Posterior vena cava (tissue), 2 donors: Measurements from ENCODE around the gene FBRSL1. TPM values are rescaled to one million over a fixed set of nuclear protein-coding genes. Genes with fewer than 3 reads are reported as not detected.
"Not testable (repeated sequence)": the region's sequence is repeated elsewhere in the genome, so short reads cannot be mapped to it uniquely, and the experiment has no call there.

ENCODE experiments used
- DNase-seq: peaks from one replicate; pipeline ENCODE4 v3.0.0-alpha.2; 2020; ENCODE audit warnings: low spot score
- intact Hi-C, 2 donors: fragments of 100-400 bp; cut with DNase I; formaldehyde crosslinking; loops; one replicate each; pipeline versions ENCODE4 v1.14.1 to v1.14.2; 2022 to 2023
- total RNA-seq, 2 donors: library from RNA; stranded (reverse); fragmentation: NEBNext Ultra II Directional; extraction: Animal tissue kit (Norgen Biotek cat#: 25700); gene quantifications; one replicate each; pipeline ENCODE4 v1.2.1, GENCODE V29; 2021
- donor health status: DM: yes; HTN: yes; CAD: no.
- donor health status: DM: yes; HTN: yes; CAD: no.

The FBRSL1 gene
- total RNA-seq, 2 donors from 2014 or later = 34.0 to 35.8 TPM

GRCh38 chr12:132529156-132529839, 39.3 kb downstream of the FBRSL1 start:
- DNase-seq = no peak
- intact Hi-C loops = loop anchor here (10.0 kb wide), 2 partner anchors 104 to 114 kb away; no protein-coding TSS in a partner anchor

GRCh38 chr12:132529906-132530305, 40.0 kb downstream of the FBRSL1 start:
- DNase-seq = no peak
- intact Hi-C loops = loop anchor here (10.0 kb wide), 2 partner anchors 105 to 115 kb away; no protein-coding TSS in a partner anchor

GRCh38 chr12:132530447-132530846, 40.5 kb downstream of the FBRSL1 start:
- intact Hi-C loops = no loop called here
- no peak for DNase-seq

- DNase-seq = no peak
- intact Hi-C loops = no loop called here
Observed at GRCh38 chr12:132530851-132531250, 40.9 kb downstream of the FBRSL1 start.

GRCh38 chr12:132532711-132533583, 43.0 kb downstream of the FBRSL1 start:
- intact Hi-C loops, DNase-seq: not testable (repeated sequence)

GRCh38 chr12:132533584-132533958, 43.6 kb downstream of the FBRSL1 start:
- intact Hi-C loops = no loop called here
- no peak for DNase-seq

- intact Hi-C loops = no loop called here
- DNase-seq = no peak
Observed at GRCh38 chr12:132534076-132534475, 44.1 kb downstream of the FBRSL1 start.

- DNase-seq = no peak
- intact Hi-C loops = no loop called here
Observed at GRCh38 chr12:132535019-132535418, 45.1 kb downstream of the FBRSL1 start.

- intact Hi-C loops = no loop called here
- DNase-seq = no peak
Observed at GRCh38 chr12:132536102-132536876, 46.3 kb downstream of the FBRSL1 start.

GRCh38 chr12:132537049-132537448, 47.1 kb downstream of the FBRSL1 start:
- DNase-seq = no peak
- intact Hi-C loops = no loop called here

- intact Hi-C loops = no loop called here
- no peak for DNase-seq
Observed at GRCh38 chr12:132537836-132538662, 48.1 kb downstream of the FBRSL1 start.

GRCh38 chr12:132538663-132538990, 48.7 kb downstream of the FBRSL1 start:
- no peak for DNase-seq
- intact Hi-C loops = no loop called here

- intact Hi-C loops = no loop called here
- DNase-seq = no peak
Observed at GRCh38 chr12:132539016-132539773, 49.2 kb downstream of the FBRSL1 start.

- DNase-seq = no peak
- intact Hi-C loops = no loop called here
Observed at GRCh38 chr12:132540436-132540835, 50.5 kb downstream of the FBRSL1 start.

GRCh38 chr12:132541200-132541599, 51.2 kb downstream of the FBRSL1 start:
- intact Hi-C loops = no loop called here
- DNase-seq = no peak

GRCh38 chr12:132541996-132542395, 52.0 kb downstream of the FBRSL1 start:
- no peak for DNase-seq
- intact Hi-C loops = no loop called here

GRCh38 chr12:132542661-132543060, 52.7 kb downstream of the FBRSL1 start:
- DNase-seq = no peak
- intact Hi-C loops = no loop called here

GRCh38 chr12:132543298-132544079, 53.5 kb downstream of the FBRSL1 start:
- intact Hi-C loops = no loop called here
- DNase-seq = no peak
